ENCODE results near the gene CUTA. TPM values are rescaled to one million over a fixed set of nuclear protein-coding genes. Genes with fewer than 3 reads are reported as not detected.

Gene CUTA
- total RNA-seq, 2 experiments from 2014 or later, result 179 to 187 TPM

DNA sequence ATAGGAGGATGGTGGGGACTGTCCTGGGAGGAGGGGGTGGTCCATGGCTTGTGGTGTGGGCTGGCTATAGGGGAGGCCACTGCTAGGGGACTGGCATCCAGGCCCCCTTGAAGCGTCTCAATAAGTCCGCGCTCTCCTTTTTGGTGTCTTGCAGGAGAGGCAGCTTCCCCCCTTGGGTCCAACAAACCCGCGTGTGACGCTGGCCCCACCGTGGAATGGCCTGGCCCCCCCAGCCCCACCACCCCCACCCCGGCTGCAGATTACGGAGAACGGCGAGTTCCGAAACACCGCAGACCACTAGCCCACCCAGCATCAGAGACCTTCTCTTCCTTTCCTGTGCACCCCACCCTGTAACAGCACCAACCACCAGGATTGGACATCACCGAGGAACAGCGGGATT lies 33.7 kb upstream of the CUTA start:
- no peak for ATAC-seq
- Mint-ChIP-seq H3K27ac (no peak overlapping the region), H3K4me3 (no peak overlapping the region), H3K27me3 (ENCODE audit: low read depth) (no peaks in the 10 kb centered on the region), H3K36me3 (ENCODE audit: low read depth) (peaks cover 27% of the 10 kb centered on the region), H3K9me3 (ENCODE audit: insufficient read depth) (no peaks in the 10 kb centered on the region), H3K4me1 (ENCODE audit: low read depth) (peaks cover 27% of the 10 kb centered on the region)
- DNase-seq, result no peak
- CTCF ChIA-PET, result interaction anchor here (2.3 kb wide), 1 partner anchor 21 kb away, joined by 9 read pairs; no protein-coding TSS in a partner anchor
- POLR2A ChIA-PET, result no interaction called here

DNA sequence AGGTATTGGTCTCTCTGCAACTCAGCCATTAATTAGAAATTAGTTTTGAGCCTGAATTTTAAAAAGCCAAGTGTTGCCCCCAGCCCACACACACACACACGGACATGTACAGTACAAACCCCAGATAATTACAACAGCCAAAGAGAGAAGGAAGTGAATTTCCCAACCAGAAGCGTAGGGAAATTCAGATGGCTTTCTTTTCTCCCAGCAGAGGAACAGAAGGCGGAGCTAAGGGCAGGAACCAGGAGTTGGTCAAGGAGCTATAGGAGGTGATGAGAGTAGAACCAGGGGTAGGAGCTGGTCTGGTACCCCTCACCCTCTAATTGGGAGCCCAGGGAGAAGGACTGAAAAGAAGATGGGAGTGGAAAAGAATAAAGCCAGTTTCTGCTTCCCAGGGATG lies 32.5 kb upstream of the CUTA start:
- H3K9me3 Mint-ChIP-seq (ENCODE audit: insufficient read depth), result no peaks in the 10 kb centered on the region
- no peaks in the 10 kb centered on the region for H3K27me3 Mint-ChIP-seq (ENCODE audit: low read depth)
- ChIA-PET CTCF (interaction anchor here (0.7 to 2.3 kb wide), 2 partner anchors 19 to 32 kb away, joined by 3 to 9 read pairs; partner anchors contain the start of gene CUTA), POLR2A (interaction anchor here (0.9 kb wide), 1 partner anchor 19 kb away, joined by 5 read pairs; no protein-coding TSS in a partner anchor)
- H3K4me1 Mint-ChIP-seq (ENCODE audit: low read depth), result peaks cover 20% of the 10 kb centered on the region
- no peak overlapping the region for H3K27ac Mint-ChIP-seq
- ATAC-seq (no peak), DNase-seq (no peak)
- H3K36me3 Mint-ChIP-seq (ENCODE audit: low read depth), result peaks cover 29% of the 10 kb centered on the region
- no peak overlapping the region for H3K4me3 Mint-ChIP-seq

DNA sequence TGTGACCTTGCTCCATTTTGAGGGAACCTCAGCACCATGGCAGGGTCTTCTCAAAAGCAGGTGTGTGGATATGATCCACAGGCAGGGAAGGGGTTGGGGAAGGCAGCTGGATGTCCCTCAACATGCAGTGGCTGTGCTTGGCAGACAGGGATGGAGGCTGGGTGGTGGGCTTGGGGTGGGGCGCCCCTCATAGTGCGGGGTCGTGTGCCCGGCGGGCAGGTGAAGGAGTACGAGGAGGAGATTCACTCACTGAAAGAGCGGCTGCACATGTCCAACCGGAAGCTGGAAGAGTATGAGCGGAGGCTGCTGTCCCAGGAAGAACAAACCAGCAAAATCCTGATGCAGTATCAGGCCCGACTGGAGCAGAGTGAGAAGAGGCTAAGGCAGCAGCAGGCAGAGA lies 28.4 kb upstream of the CUTA start:
- no peaks in the 10 kb centered on the region for H3K27me3 Mint-ChIP-seq (ENCODE audit: low read depth)
- H3K4me3 Mint-ChIP-seq, result no peak overlapping the region
- CTCF ChIA-PET, result no interaction called here
- peak overlapping the region; percentile 45 for H3K27ac Mint-ChIP-seq
- H3K9me3 Mint-ChIP-seq (ENCODE audit: insufficient read depth), result no peaks in the 10 kb centered on the region
- POLR2A ChIA-PET, result interaction anchor here (1.2 kb wide), 2 partner anchors 12 to 15 kb away, joined by 3 to 4 read pairs; no protein-coding TSS in a partner anchor
- ATAC-seq, result no peak
- no peak for DNase-seq
- H3K4me1 Mint-ChIP-seq (ENCODE audit: low read depth), result no peaks in the 10 kb centered on the region
- peaks cover 45% of the 10 kb centered on the region for H3K36me3 Mint-ChIP-seq (ENCODE audit: low read depth)

DNA sequence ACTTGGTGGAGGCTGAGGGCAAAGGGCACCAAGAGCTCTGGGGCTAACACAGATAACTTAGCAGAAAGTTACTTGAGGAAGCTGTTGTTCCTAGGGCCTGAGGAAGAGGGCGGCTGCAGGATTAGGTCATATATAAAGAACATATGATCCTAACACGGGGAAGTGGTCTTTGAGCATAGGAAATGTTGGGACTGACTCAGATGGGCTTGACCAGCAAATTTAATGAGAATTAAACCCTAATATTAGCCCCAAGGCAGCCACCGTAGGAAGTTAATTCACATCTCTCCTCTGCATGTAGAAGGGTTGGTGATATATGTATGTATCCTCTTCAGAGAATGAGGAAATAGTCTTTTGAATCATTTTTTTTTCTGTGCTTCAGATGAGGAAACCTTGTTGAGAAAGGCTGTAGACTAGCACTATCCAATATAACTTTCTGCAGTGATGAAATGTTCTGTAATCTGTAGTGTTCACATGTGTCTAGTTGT lies 27.3 kb upstream of the CUTA start:
- no peaks in the 10 kb centered on the region for H3K9me3 Mint-ChIP-seq (ENCODE audit: insufficient read depth)
- H3K36me3 Mint-ChIP-seq (ENCODE audit: low read depth), result peaks cover 50% of the 10 kb centered on the region
- H3K4me1 Mint-ChIP-seq (ENCODE audit: low read depth), result no peaks in the 10 kb centered on the region
- ChIA-PET POLR2A (interaction anchor here (0.5 kb wide), 1 partner anchor 183 kb away, joined by 3 read pairs; no protein-coding TSS in a partner anchor), CTCF (interaction anchor here (0.7 to 1.2 kb wide), 2 partner anchors 9 to 19 kb away, joined by 3 to 4 read pairs; no protein-coding TSS in a partner anchor)
- no peak overlapping the region for H3K27ac Mint-ChIP-seq
- no peak for ATAC-seq
- no peaks in the 10 kb centered on the region for H3K27me3 Mint-ChIP-seq (ENCODE audit: low read depth)
- no peak for DNase-seq
- no peak overlapping the region for H3K4me3 Mint-ChIP-seq

DNA sequence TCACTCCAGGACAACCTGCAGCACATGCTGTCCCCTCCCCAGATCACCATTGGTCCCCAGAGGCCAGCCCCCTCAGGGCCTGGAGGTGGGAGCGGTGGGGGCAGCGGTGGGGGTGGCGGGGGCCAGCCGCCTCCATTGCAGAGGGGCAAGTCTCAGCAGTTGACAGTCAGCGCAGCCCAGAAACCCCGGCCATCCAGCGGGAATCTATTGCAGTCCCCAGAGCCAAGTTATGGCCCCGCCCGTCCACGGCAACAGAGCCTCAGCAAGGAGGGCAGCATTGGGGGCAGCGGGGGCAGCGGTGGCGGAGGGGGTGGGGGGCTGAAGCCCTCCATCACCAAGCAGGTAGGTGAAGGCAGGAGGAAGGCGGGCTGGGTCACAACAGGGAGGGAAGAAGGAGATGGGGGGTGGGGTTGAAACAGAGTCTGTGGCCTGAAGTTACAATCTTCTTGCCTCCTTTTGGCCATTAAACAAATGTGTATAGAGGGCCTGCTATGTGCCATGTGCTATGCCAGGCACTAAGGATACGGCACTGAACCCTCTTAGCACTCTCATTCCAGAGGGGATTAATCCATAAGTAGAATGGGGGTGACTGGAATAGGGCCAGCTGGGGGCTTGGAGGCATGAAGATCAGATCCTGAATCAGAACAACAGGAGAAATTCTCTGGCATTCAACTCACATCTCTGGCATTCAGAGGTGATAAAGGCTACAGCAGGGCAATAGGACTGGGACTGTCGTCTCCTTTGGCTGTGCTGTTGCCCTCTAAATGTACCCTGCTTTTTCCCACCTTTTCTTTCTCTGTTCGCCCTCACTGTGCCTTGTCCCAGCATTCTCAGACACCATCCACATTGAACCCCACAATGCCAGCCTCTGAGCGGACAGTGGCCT lies 26.0 kb upstream of the CUTA start:
- Mint-ChIP-seq H3K27me3 (ENCODE audit: low read depth) (no peaks in the 10 kb centered on the region), H3K9me3 (ENCODE audit: insufficient read depth) (no peaks in the 10 kb centered on the region), H3K27ac (no peak overlapping the region), H3K36me3 (ENCODE audit: low read depth) (peaks cover 49% of the 10 kb centered on the region), H3K4me1 (ENCODE audit: low read depth) (no peaks in the 10 kb centered on the region), H3K4me3 (no peak overlapping the region)
- DNase-seq (no peak), ATAC-seq (no peak)
- CTCF ChIA-PET, result no interaction called here
- POLR2A ChIA-PET, result no interaction called here

DNA sequence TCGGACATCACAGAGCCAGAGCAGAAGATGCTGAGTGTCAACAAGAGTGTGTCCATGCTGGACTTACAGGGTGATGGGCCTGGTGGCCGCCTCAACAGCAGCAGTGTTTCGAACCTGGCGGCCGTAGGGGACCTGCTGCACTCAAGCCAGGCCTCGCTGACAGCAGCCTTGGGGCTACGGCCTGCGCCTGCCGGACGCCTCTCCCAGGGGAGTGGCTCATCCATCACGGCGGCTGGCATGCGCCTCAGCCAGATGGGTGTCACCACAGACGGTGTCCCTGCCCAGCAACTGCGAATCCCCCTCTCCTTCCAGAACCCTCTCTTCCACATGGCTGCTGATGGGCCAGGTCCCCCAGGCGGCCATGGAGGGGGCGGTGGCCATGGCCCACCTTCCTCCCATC lies 25.1 kb upstream of the CUTA start:
- DNase-seq (no peak), ATAC-seq (no peak)
- Mint-ChIP-seq H3K4me1 (ENCODE audit: low read depth) (no peaks in the 10 kb centered on the region), H3K36me3 (ENCODE audit: low read depth) (peaks cover 52% of the 10 kb centered on the region), H3K4me3 (no peak overlapping the region), H3K9me3 (ENCODE audit: insufficient read depth) (no peaks in the 10 kb centered on the region), H3K27me3 (ENCODE audit: low read depth) (no peaks in the 10 kb centered on the region), H3K27ac (no peak overlapping the region)
- ChIA-PET CTCF (no interaction called here), POLR2A (no interaction called here)

DNA sequence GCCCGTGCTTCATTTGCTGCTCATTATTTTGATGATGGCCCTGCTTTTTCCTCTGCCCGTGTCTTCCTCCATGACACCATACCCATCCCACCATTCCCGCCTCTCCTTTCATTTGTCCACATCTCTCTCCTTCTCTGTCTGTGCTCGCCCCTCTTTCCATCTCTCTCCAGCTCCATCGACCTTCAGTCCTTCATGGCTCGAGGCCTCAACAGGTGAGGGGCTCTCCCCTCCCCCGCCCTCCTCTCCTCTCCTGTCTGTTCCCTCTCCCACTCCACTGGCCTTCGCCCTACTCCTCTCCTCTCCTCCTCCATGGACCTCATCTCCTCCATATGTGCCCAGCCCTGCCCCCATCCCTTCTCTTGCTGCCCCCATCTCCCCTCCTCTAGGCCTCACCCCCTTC lies 24.4 kb upstream of the CUTA start:
- H3K27ac Mint-ChIP-seq, result no peak overlapping the region
- DNase-seq (no peak), ATAC-seq (no peak)
- no peak overlapping the region for H3K4me3 Mint-ChIP-seq
- POLR2A ChIA-PET, result no interaction called here
- no peaks in the 10 kb centered on the region for H3K27me3 Mint-ChIP-seq (ENCODE audit: low read depth)
- peaks cover 48% of the 10 kb centered on the region for H3K36me3 Mint-ChIP-seq (ENCODE audit: low read depth)
- H3K9me3 Mint-ChIP-seq (ENCODE audit: insufficient read depth), result no peaks in the 10 kb centered on the region
- H3K4me1 Mint-ChIP-seq (ENCODE audit: low read depth), result no peaks in the 10 kb centered on the region
- CTCF ChIA-PET, result no interaction called here

DNA sequence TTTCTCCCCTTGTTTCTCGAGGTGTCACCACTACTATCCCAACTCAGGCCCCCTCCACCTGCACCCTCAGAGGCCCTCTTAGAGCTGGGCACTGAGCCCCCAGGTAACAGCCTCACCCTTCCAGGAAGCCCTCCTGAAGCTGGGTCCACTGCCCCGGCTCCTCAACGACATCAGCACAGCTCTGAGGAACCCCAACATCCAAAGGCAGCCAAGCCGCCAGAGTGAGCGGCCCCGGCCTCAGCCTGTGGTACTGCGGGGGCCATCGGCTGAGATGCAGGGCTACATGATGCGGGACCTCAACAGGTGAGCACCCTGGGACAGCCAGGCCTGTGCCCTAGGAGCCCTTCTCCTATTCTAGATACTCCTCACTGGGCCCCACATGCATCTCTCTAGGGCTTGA lies 23.6 kb upstream of the CUTA start:
- no peak for DNase-seq
- H3K4me1 Mint-ChIP-seq (ENCODE audit: low read depth), result no peaks in the 10 kb centered on the region
- peaks cover 51% of the 10 kb centered on the region for H3K36me3 Mint-ChIP-seq (ENCODE audit: low read depth)
- peak overlapping the region; percentile 29 for H3K27ac Mint-ChIP-seq
- ATAC-seq, result no peak
- H3K27me3 Mint-ChIP-seq (ENCODE audit: low read depth), result no peaks in the 10 kb centered on the region
- no peak overlapping the region for H3K4me3 Mint-ChIP-seq
- no peaks in the 10 kb centered on the region for H3K9me3 Mint-ChIP-seq (ENCODE audit: insufficient read depth)
- CTCF ChIA-PET, result no interaction called here
- POLR2A ChIA-PET, result interaction anchor here (0.6 to 0.9 kb wide), 2 partner anchors 11 to 183 kb away, joined by 3 read pairs; no protein-coding TSS in a partner anchor

DNA sequence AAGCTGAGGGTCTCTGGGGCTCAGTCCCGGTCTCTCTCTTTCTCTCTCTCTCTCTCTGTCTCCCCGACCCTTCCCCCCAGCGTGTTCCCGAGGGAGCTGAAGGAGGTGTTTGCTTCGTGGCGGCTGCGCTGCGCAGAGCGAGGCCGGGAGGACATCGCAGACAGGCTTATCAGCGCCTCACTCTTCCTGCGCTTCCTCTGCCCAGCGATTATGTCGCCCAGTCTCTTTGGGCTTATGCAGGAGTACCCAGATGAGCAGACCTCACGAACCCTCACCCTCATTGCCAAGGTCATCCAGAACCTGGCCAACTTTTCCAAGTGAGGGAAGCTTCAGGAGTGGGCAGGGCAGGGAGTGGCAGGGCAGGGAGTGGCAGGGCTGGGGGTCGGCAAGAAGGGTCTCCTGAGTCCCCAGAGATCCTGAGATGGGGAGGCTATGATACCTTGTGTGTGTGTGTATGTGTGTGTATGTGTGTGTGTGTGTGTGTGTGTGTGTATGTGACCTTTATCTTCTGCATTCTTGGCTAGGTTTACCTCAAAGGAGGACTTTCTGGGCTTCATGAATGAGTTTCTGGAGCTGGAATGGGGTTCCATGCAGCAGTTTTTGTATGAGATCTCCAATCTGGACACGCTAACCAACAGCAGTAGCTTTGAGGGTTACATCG lies 22.9 kb upstream of the CUTA start:
- ChIA-PET CTCF (interaction anchor here (1.9 kb wide), 1 partner anchor 10 kb away, joined by 6 read pairs; no protein-coding TSS in a partner anchor), POLR2A (interaction anchor here (0.6 to 0.9 kb wide), 2 partner anchors 10 to 184 kb away, joined by 3 read pairs; no protein-coding TSS in a partner anchor)
- Mint-ChIP-seq H3K27ac (no peak overlapping the region), H3K27me3 (ENCODE audit: low read depth) (no peaks in the 10 kb centered on the region), H3K36me3 (ENCODE audit: low read depth) (peaks cover 46% of the 10 kb centered on the region), H3K4me1 (ENCODE audit: low read depth) (no peaks in the 10 kb centered on the region), H3K9me3 (ENCODE audit: insufficient read depth) (no peaks in the 10 kb centered on the region), H3K4me3 (no peak overlapping the region)
- ATAC-seq (no peak), DNase-seq (no peak)

DNA sequence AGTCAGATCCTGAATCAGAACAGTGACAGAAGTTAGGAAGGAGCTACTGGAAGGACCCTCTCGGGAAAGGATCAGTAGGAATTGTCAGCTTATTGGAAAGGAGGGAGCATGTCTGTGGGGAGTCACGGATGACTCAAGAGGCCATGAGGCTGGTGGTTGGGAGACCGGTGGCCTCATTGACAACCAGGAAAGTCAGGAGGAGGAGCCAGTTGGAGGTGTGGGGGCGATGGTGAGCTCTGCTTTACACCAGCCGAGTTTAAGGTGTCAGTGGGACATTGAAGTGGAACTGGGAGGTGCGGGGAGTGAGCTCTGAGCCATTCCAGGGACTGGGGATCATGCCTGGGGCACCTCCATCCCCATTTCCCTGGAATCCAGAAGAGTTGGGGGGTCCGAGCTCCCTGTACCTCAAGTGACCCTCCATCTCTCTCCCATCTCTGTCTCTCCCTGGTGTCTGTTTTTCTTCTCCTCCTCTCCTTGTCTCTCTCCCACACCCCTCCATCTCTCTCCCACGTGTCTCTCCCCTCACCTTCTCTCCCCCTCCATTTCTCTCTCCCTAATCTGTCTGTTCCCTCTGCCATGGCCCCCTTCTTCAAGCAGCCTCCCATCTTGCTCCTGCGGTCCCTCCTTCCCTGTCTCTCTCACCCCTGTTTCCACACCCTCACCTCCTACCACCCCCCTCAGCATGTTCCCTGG lies 22.2 kb upstream of the CUTA start:
- peaks cover 47% of the 10 kb centered on the region for H3K36me3 Mint-ChIP-seq (ENCODE audit: low read depth)
- no peaks in the 10 kb centered on the region for H3K9me3 Mint-ChIP-seq (ENCODE audit: insufficient read depth)
- POLR2A ChIA-PET, result no interaction called here
- CTCF ChIA-PET, result interaction anchor here (1.5 to 1.9 kb wide), 2 partner anchors 9 to 11 kb away, joined by 5 to 6 read pairs; no protein-coding TSS in a partner anchor
- no peaks in the 10 kb centered on the region for H3K4me1 Mint-ChIP-seq (ENCODE audit: low read depth)
- H3K27ac Mint-ChIP-seq, result no peak overlapping the region
- ATAC-seq (no peak), DNase-seq (no peak)
- no peak overlapping the region for H3K4me3 Mint-ChIP-seq
- no peaks in the 10 kb centered on the region for H3K27me3 Mint-ChIP-seq (ENCODE audit: low read depth)

DNA sequence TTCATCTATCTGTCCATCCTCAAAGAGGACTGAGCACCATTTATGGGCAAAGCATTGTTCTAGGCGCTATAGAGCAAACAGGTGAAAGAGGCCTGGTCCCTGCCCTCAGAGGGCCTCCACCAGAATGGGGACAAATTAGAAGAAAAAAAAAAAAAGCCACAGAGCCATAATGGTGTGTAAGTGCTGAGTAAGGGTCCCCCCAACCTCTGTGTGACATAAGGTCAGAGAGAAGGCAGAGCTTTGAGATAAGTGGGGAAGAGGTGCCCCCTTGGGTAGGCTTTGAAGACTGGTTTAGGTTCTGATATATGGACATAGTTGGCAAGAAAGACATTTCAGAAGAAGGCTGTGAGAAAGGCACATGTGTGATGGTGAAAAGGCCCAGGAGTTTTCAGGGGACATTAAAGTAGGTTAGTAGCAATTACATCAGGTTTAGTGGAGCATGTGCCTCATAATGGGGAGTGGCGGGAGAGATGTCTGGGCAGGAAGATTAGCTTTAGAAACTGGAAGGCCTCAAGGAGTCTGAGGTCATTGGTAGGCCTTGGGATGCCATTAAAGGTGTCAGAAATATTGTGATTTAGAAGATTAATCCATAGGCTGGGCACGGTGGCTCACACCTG lies 21.2 kb upstream of the CUTA start:
- Mint-ChIP-seq H3K36me3 (ENCODE audit: low read depth) (peaks cover 40% of the 10 kb centered on the region), H3K4me1 (ENCODE audit: low read depth) (peaks cover 2% of the 10 kb centered on the region), H3K27me3 (ENCODE audit: low read depth) (no peaks in the 10 kb centered on the region), H3K9me3 (ENCODE audit: insufficient read depth) (no peaks in the 10 kb centered on the region), H3K27ac (peak overlapping the region; percentile 9), H3K4me3 (no peak overlapping the region)
- DNase-seq (no peak), ATAC-seq (no peak)
- POLR2A ChIA-PET, result interaction anchor here (0.6 kb wide), 1 partner anchor 8 kb away, joined by 4 read pairs; no protein-coding TSS in a partner anchor
- CTCF ChIA-PET, result interaction anchor here (1.5 to 1.9 kb wide), 2 partner anchors 8 to 10 kb away, joined by 5 to 6 read pairs; no protein-coding TSS in a partner anchor
